ENCODE results near the gene DNAJA2. TPM values are rescaled to one million over a fixed set of nuclear protein-coding genes. Genes with fewer than 3 reads are reported as not detected.

Gene DNAJA2
- total RNA-seq, 1 donor from 2014 or later: 76.1 TPM

- Histone ChIP-seq H3K27ac (ENCODE audit: low read depth, low read length) (peak overlapping the region; percentile 91), H3K9me3 (ENCODE audit: insufficient read depth, low read depth, low read length) (no peaks in the 10 kb centered on the region), H3K4me2 (ENCODE audit: low read length) (peak overlapping the region; percentile 94), H2AFZ (ENCODE audit: low read depth, low read length) (peak overlapping the region; percentile 93), H3K36me3 (ENCODE audit: insufficient read depth, low read length) (peaks cover 7% of the 10 kb centered on the region), H3K79me2 (ENCODE audit: insufficient read depth, low read length) (peaks cover 46% of the 10 kb centered on the region), H3K9ac (ENCODE audit: low read length) (peak overlapping the region; percentile 94), H3K4me3 (ENCODE audit: insufficient read depth, low read depth, low read length) (peak overlapping the region; percentile 87), H3K4me1 (ENCODE audit: insufficient read depth, low read length) (peaks cover 15% of the 10 kb centered on the region), H4K20me1 (ENCODE audit: insufficient read depth, low read length) (peaks cover 36% of the 10 kb centered on the region), H3K27me3 (ENCODE audit: insufficient read depth, low read length) (no peaks in the 10 kb centered on the region)
- Mint-ChIP-seq H3K4me1 (ENCODE audit: low read depth, unreplicated experiment) (peaks cover 11% of the 10 kb centered on the region), H3K36me3 (ENCODE audit: low read depth, unreplicated experiment) (peaks cover 7% of the 10 kb centered on the region), H3K9me3 (ENCODE audit: unreplicated experiment) (no peaks in the 10 kb centered on the region), H3K4me3 (ENCODE audit: unreplicated experiment) (peak overlapping the region; percentile 91), H3K27me3 (ENCODE audit: low read depth, unreplicated experiment) (no peaks in the 10 kb centered on the region), H3K27ac (ENCODE audit: unreplicated experiment) (peak overlapping the region; percentile 91)
- FAIRE-seq: no peak
- no peak for DNase-seq (ENCODE audit: low read depth)
- no peak for TF ChIP-seq EZH2 (IDR thresholded peaks at IDR 0.05; ENCODE audit: insufficient read depth, low read length)
- no peak for TF ChIP-seq CTCF (IDR thresholded peaks at IDR 0.05; ENCODE audit: insufficient read depth, low read depth, low read length)
These were observed 486 bp upstream of the DNAJA2 start for GRCh38 chr16:46973996-46974324.

GRCh38 chr16:46972429-46973206, 856 bp downstream of the DNAJA2 start:
- Histone ChIP-seq H3K4me2 (ENCODE audit: low read length) (peak overlapping the region; percentile 94), H3K4me1 (ENCODE audit: insufficient read depth, low read length) (peaks cover 15% of the 10 kb centered on the region), H2AFZ (ENCODE audit: low read depth, low read length) (peak overlapping the region; percentile 93), H4K20me1 (ENCODE audit: insufficient read depth, low read length) (peaks cover 49% of the 10 kb centered on the region), H3K79me2 (ENCODE audit: insufficient read depth, low read length) (peaks cover 60% of the 10 kb centered on the region), H3K36me3 (ENCODE audit: insufficient read depth, low read length) (peaks cover 18% of the 10 kb centered on the region), H3K9ac (ENCODE audit: low read length) (peak overlapping the region; percentile 94), H3K9me3 (ENCODE audit: insufficient read depth, low read depth, low read length) (no peaks in the 10 kb centered on the region), H3K27ac (ENCODE audit: low read depth, low read length) (peak overlapping the region; percentile 91), H3K27me3 (ENCODE audit: insufficient read depth, low read length) (no peaks in the 10 kb centered on the region), H3K4me3 (ENCODE audit: insufficient read depth, low read depth, low read length) (peak overlapping the region; percentile 87)
- FAIRE-seq (no peak), DNase-seq (ENCODE audit: low read depth) (peak; percentile 33)
- peak overlapping the region; percentile 88 for H3K4me3 Mint-ChIP-seq (ENCODE audit: unreplicated experiment)
- H3K27me3 Mint-ChIP-seq (ENCODE audit: low read depth, unreplicated experiment): no peaks in the 10 kb centered on the region
- H3K9me3 Mint-ChIP-seq (ENCODE audit: unreplicated experiment): no peaks in the 10 kb centered on the region
- peak overlapping the region; percentile 58 for H3K27ac Mint-ChIP-seq (ENCODE audit: unreplicated experiment)
- peaks cover 11% of the 10 kb centered on the region for H3K4me1 Mint-ChIP-seq (ENCODE audit: low read depth, unreplicated experiment)
- H3K36me3 Mint-ChIP-seq (ENCODE audit: low read depth, unreplicated experiment): peaks cover 8% of the 10 kb centered on the region
- TF ChIP-seq CTCF (IDR thresholded peaks at IDR 0.05; ENCODE audit: insufficient read depth, low read depth, low read length) (no peak), EZH2 (IDR thresholded peaks at IDR 0.05; ENCODE audit: insufficient read depth, low read length) (no peak)

- Histone ChIP-seq H3K4me3 (ENCODE audit: insufficient read depth, low read depth, low read length) (no peak overlapping the region), H3K27ac (ENCODE audit: low read depth, low read length) (no peak overlapping the region), H3K4me1 (ENCODE audit: insufficient read depth, low read length) (peaks cover 15% of the 10 kb centered on the region), H3K36me3 (ENCODE audit: insufficient read depth, low read length) (peaks cover 30% of the 10 kb centered on the region), H3K27me3 (ENCODE audit: insufficient read depth, low read length) (no peaks in the 10 kb centered on the region), H3K4me2 (ENCODE audit: low read length) (no peak overlapping the region), H3K9ac (ENCODE audit: low read length) (no peak overlapping the region), H3K79me2 (ENCODE audit: insufficient read depth, low read length) (peaks cover 69% of the 10 kb centered on the region), H2AFZ (ENCODE audit: low read depth, low read length) (no peak overlapping the region), H3K9me3 (ENCODE audit: insufficient read depth, low read depth, low read length) (no peaks in the 10 kb centered on the region), H4K20me1 (ENCODE audit: insufficient read depth, low read length) (peaks cover 59% of the 10 kb centered on the region)
- DNase-seq (ENCODE audit: low read depth) (no peak), FAIRE-seq (no peak)
- Mint-ChIP-seq H3K36me3 (ENCODE audit: low read depth, unreplicated experiment) (peaks cover 13% of the 10 kb centered on the region), H3K27me3 (ENCODE audit: low read depth, unreplicated experiment) (no peaks in the 10 kb centered on the region), H3K4me3 (ENCODE audit: unreplicated experiment) (peak overlapping the region; percentile 76), H3K4me1 (ENCODE audit: low read depth, unreplicated experiment) (peaks cover 11% of the 10 kb centered on the region), H3K9me3 (ENCODE audit: unreplicated experiment) (no peaks in the 10 kb centered on the region), H3K27ac (ENCODE audit: unreplicated experiment) (no peak overlapping the region)
- TF ChIP-seq EZH2 (IDR thresholded peaks at IDR 0.05; ENCODE audit: insufficient read depth, low read length) (no peak), CTCF (IDR thresholded peaks at IDR 0.05; ENCODE audit: insufficient read depth, low read depth, low read length) (no peak)
These were observed 2.2 kb downstream of the DNAJA2 start for GRCh38 chr16:46971271-46971670.
